Endothelial cell of umbilical vein (primary cell): Measurements from ENCODE around the gene LOXHD1. TPM values are rescaled to one million over a fixed set of nuclear protein-coding genes. Genes with fewer than 3 reads are reported as not detected.

Source experiments
- BruUV-seq: library from RNA; stranded (reverse); fragments of 400-500 nt; replicated peaks from 2 replicates; lab custom pipeline; 2021; lab: Mats Ljungman, UMichigan
- CTCF ChIA-PET: fragments of 300-600, 350-600 bp; sonication (Branson Sonifier 250); formaldehyde crosslinking; loops from one replicate; lab custom pipeline; 2021; ENCODE audit warnings: antibody characterized with exemption, inconsistent platforms; lab: Charles Lee
- POLR2A ChIA-PET: fragments of 300-600, 350-600 bp; sonication (Branson Sonifier 250); formaldehyde crosslinking; loops from one replicate; lab custom pipeline; 2021; ENCODE audit warnings: antibody characterized with exemption, inconsistent platforms; lab: Charles Lee
- DNase-seq: peaks from one replicate; pipeline ENCODE4 v3.0.0-alpha.2; 2011; ENCODE audit warnings: low read depth, low spot score
- FAIRE-seq: peaks from 2 replicates; lab custom pipeline; 2011; peaks lifted over from hg19 to GRCh38; lab: Jason Lieb, UNC
- H2AFZ ChIP-seq: 2 replicates; pipeline ENCODE4 v1.6.0; 2012; ENCODE audit warnings: low read depth, low read length, control low read depth, inconsistent platforms
- H3K27ac ChIP-seq: 2 replicates; pipeline ENCODE4 v1.5.1; 2011; ENCODE audit warnings: low read depth, mild to moderate bottlenecking, control low read depth, low read length, moderate library complexity; ENCODE audit not compliant: insufficient read depth
- H3K27me3 ChIP-seq, 2 experiments: 2 replicates each; pipeline versions ENCODE4 v1.6.0 to v1.6.1; 2011; ENCODE audit warnings: low read length in 2 of 2, mixed read lengths in 1 of 2; ENCODE audit not compliant: control insufficient read depth in 2 of 2, insufficient read depth in 2 of 2
- H3K36me3 ChIP-seq, 2 experiments: 2 replicates in 1 of 2; 3 replicates in 1 of 2; pipeline ENCODE4 v1.5.1; 2011; ENCODE audit warnings: low read length in 2 of 2, mild to moderate bottlenecking in 1 of 2, moderate library complexity in 1 of 2; ENCODE audit not compliant: control insufficient read depth in 2 of 2, insufficient read depth in 2 of 2; ENCODE audit errors: extremely low read depth in 1 of 2
- H3K4me1 ChIP-seq: 3 replicates; pipeline ENCODE4 v1.5.1; 2011; ENCODE audit warnings: mild to moderate bottlenecking, low read length; ENCODE audit not compliant: control insufficient read depth, insufficient read depth; ENCODE audit errors: extremely low read depth
- H3K4me2 ChIP-seq: 2 replicates; pipeline ENCODE4 v1.6.1; 2011; ENCODE audit warnings: low read length, control low read depth, mixed read lengths; ENCODE audit not compliant: insufficient read depth
- H3K4me3 ChIP-seq, 3 experiments: fragments of 200-600 bp in 1 of 3; sonication (generic), shearing (Covaris generic) in 1 of 3; replicated peaks in 1 of 3; 2 replicates each; pipeline ENCODE4 v1.5.1; 2011 to 2016; ENCODE audit warnings: control low read depth in 3 of 3, low read length in 3 of 3, mild to moderate bottlenecking in 2 of 3, inconsistent platforms in 1 of 3, low read depth in 1 of 3, moderate library complexity in 1 of 3; ENCODE audit not compliant: insufficient read depth in 1 of 3
- H3K79me2 ChIP-seq: 2 replicates; pipeline ENCODE4 v1.6.0; 2012; ENCODE audit warnings: low read length, inconsistent platforms; ENCODE audit not compliant: control insufficient read depth, insufficient read depth
- H3K9ac ChIP-seq: replicated peaks from 2 replicates; pipeline ENCODE3; 2011; ENCODE audit warnings: low read length, control low read depth; ENCODE audit not compliant: insufficient read depth; ENCODE audit errors: extremely low read depth
- H3K9me1 ChIP-seq: replicated peaks from 3 replicates; pipeline ENCODE4 v1.6.0; 2011; ENCODE audit warnings: mild to moderate bottlenecking, low read length; ENCODE audit not compliant: control insufficient read depth, insufficient read depth; ENCODE audit errors: extremely low read depth
- H3K9me3 ChIP-seq: replicated peaks from 2 replicates; pipeline ENCODE4 v1.5.1; 2012; ENCODE audit warnings: low read length, inconsistent platforms; ENCODE audit not compliant: control insufficient read depth, insufficient read depth
- H4K20me1 ChIP-seq: replicated peaks from 2 replicates; pipeline ENCODE3; 2011; ENCODE audit warnings: mild to moderate bottlenecking, low read length; ENCODE audit not compliant: control insufficient read depth, insufficient read depth; ENCODE audit errors: extremely low read depth
- EZH2 ChIP-seq: IDR thresholded peaks from 2 replicates; pipeline ENCODE4 v1.6.1; 2012; ENCODE audit warnings: borderline replicate concordance, low read depth, mild to moderate bottlenecking, moderate library complexity, low read length, inconsistent platforms; ENCODE audit not compliant: severe bottlenecking
- FOS ChIP-seq: IDR thresholded peaks from 2 replicates; pipeline ENCODE4 v1.6.1; 2011; ENCODE audit warnings: mild to moderate bottlenecking, low read length, moderate library complexity, borderline replicate concordance; ENCODE audit not compliant: insufficient read depth
- GATA2 ChIP-seq: IDR thresholded peaks from 2 replicates; pipeline ENCODE4 v1.7.0; 2011; ENCODE audit warnings: low read depth, mild to moderate bottlenecking, moderate library complexity, mixed read lengths, low read length; ENCODE audit not compliant: insufficient read length, insufficient read depth
- JUN ChIP-seq: IDR thresholded peaks from 2 replicates; pipeline ENCODE4 v1.6.1; 2011; ENCODE audit warnings: borderline replicate concordance, low read depth; ENCODE audit not compliant: insufficient read length, insufficient read depth
- MAX ChIP-seq: IDR thresholded peaks from 2 replicates; pipeline ENCODE4 v1.6.1; 2011; ENCODE audit not compliant: insufficient read depth, insufficient read length
- MYC ChIP-seq: IDR thresholded peaks from one replicate; pipeline ENCODE4 v1.6.1; 2011; ENCODE audit warnings: mild to moderate bottlenecking, low read depth, low read length
- POLR2A ChIP-seq: IDR thresholded peaks from 2 replicates; pipeline ENCODE4 v1.6.1; 2012; ENCODE audit warnings: low read depth, mild to moderate bottlenecking, control low read depth, low read length
- POLR2AphosphoS5 ChIP-seq: IDR thresholded peaks from 2 replicates; pipeline ENCODE4 v1.6.1; 2012; ENCODE audit warnings: low read depth, mild to moderate bottlenecking, control low read depth, low read length, moderate library complexity; ENCODE audit not compliant: insufficient read depth
- dilution Hi-C: fragments of 300-500 bp; cut with MboI; formaldehyde crosslinking; loops from one replicate; pipeline ENCODE4 v1.15.0; 2019; ENCODE audit warnings: low sequenced_read_pairs; ENCODE audit not compliant: extremely low pct_ligation_motif_present
- intact Hi-C: fragments of 100-400 bp; cut with micrococcal nuclease; formaldehyde crosslinking; loops from one replicate; pipeline ENCODE4 v1.10.0; 2022
- polyA plus RNA-seq, 4 experiments: library from polyadenylated mRNA; depleted of rRNA in 3 of 4; stranded (reverse) in 3 of 4; unstranded in 1 of 4; fragments of >200 nt; gene quantifications; 2 replicates each; pipeline versions ENCODE4 v1.2.1 to v1.2.3, GENCODE V29; 2011 to 2012; ENCODE audit warnings: missing spikeins in 1 of 4
- total RNA-seq: library from RNA; stranded (reverse); gene quantifications from 2 replicates; pipeline ENCODE4 v1.2.3, GENCODE V29; 2021
- TF ChIP-seq, protein P1 (sequence below), 2 donors: IDR thresholded peaks; 1 replicate in 1 of 2; 2 replicates in 1 of 2; pipeline ENCODE4 v1.5.1; 2011; ENCODE audit warnings: low read length in 2 of 2, mild to moderate bottlenecking in 2 of 2, moderate library complexity in 2 of 2, control low read depth in 1 of 2, inconsistent platforms in 1 of 2, low read depth in 1 of 2; ENCODE audit not compliant: insufficient read depth in 1 of 2; ENCODE audit errors: extremely low read depth in 1 of 2

The LOXHD1 gene
- total and polyA plus RNA-seq, 2 donors (not counting 3 experiments of a cell fraction or from before 2014, with no cell fraction given), result not detected

GRCh38 chr18:46574000-46574742 is 82.8 kb downstream of the LOXHD1 start:
- no peak for FAIRE-seq
- no peaks in the 10 kb centered on the region for H3K27me3 ChIP-seq
- no peak overlapping the region for H2AFZ ChIP-seq
- H3K79me2 ChIP-seq, result no peaks in the 10 kb centered on the region
- no peaks in the 10 kb centered on the region for H3K36me3 ChIP-seq
- no peaks in the 10 kb centered on the region for H4K20me1 ChIP-seq
- H3K9ac ChIP-seq, result no peak overlapping the region
- no peak overlapping the region for H3K27ac ChIP-seq
- TF ChIP-seq GATA2 (no peak), MYC (no peak), FOS (no peak), MAX (no peak), POLR2A (no peak), POLR2AphosphoS5 (no peak), JUN (no peak), EZH2 (no peak)
- TF ChIP-seq, protein P1, sequence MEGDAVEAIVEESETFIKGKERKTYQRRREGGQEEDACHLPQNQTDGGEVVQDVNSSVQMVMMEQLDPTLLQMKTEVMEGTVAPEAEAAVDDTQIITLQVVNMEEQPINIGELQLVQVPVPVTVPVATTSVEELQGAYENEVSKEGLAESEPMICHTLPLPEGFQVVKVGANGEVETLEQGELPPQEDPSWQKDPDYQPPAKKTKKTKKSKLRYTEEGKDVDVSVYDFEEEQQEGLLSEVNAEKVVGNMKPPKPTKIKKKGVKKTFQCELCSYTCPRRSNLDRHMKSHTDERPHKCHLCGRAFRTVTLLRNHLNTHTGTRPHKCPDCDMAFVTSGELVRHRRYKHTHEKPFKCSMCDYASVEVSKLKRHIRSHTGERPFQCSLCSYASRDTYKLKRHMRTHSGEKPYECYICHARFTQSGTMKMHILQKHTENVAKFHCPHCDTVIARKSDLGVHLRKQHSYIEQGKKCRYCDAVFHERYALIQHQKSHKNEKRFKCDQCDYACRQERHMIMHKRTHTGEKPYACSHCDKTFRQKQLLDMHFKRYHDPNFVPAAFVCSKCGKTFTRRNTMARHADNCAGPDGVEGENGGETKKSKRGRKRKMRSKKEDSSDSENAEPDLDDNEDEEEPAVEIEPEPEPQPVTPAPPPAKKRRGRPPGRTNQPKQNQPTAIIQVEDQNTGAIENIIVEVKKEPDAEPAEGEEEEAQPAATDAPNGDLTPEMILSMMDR (IDR thresholded peaks at IDR 0.05; ENCODE audit: extremely low read depth in 1 of 2, insufficient read depth in 1 of 2, low read depth in 1 of 2, low read length in 2 of 2), result no peak
- no peak overlapping the region for H3K4me3 ChIP-seq
- H3K9me1 ChIP-seq, result no peaks in the 10 kb centered on the region
- no TSS peak for BruUV-seq
- no peak for DNase-seq
- no peak overlapping the region for H3K4me2 ChIP-seq
- dilution Hi-C loops (no loop called here), intact Hi-C loops (no loop called here)
- H3K9me3 ChIP-seq, result no peaks in the 10 kb centered on the region
- POLR2A ChIA-PET, result no interaction called here
- no peaks in the 10 kb centered on the region for H3K4me1 ChIP-seq
- CTCF ChIA-PET, result no interaction called here
